ENCODE data around the gene LRP2BP. TPM values are rescaled to one million over a fixed set of nuclear protein-coding genes. Genes with fewer than 3 reads are reported as not detected.
A peak's percentile ranks its signal among the peaks of the same experiment; 100 is the strongest.

The LRP2BP gene
- total RNA-seq, 3 donors from 2014 or later (not counting 1 experiment from before 2014, with no cell fraction given): 1.7 to 2.4 (median 2.2) TPM

- H3K36me3 ChIP-seq (ENCODE audit: control insufficient read depth, insufficient read depth, low read length): peaks cover 11% of the 10 kb centered on the region
- no peaks in the 10 kb centered on the region for H3K36me3 Mint-ChIP-seq
- WGBS (ENCODE audit: insufficient coverage): 18% methylated on average over 38 of the region's 38 CpGs
- intact Hi-C loops (cut with micrococcal nuclease): loop anchor here (1.0 to 2.0 kb wide), 2 partner anchors 28 to 74 kb away; partner anchors contain the start of genes CCDC110 and UFSP2
- H3K4me1 ChIP-seq (ENCODE audit: control insufficient read depth, insufficient read depth, low read length): peaks cover 7% of the 10 kb centered on the region
- DNase-seq (no peak), ATAC-seq (no peak)
- no peaks in the 10 kb centered on the region for H3K9me3 Mint-ChIP-seq
- no peaks in the 10 kb centered on the region for H3K27me3 Mint-ChIP-seq (ENCODE audit: low read depth in 2 of 2)
- H3K4me3 ChIP-seq (ENCODE audit: low read length): peak within 1 kb of the TSS; percentile 96
- H3K4me1 Mint-ChIP-seq: peaks cover 25 to 26% of the 10 kb centered on the region in 2 donors
- TF ChIP-seq CTCF (IDR thresholded peaks at IDR 0.05): no peak
- H3K27ac ChIP-seq (ENCODE audit: low read length): peak within 1 kb of the TSS; percentile 99
- no peaks in the 10 kb centered on the region for H3K9me3 ChIP-seq (ENCODE audit: control insufficient read depth, insufficient read depth, low read length)
- H3K4me3 Mint-ChIP-seq: peak within 1 kb of the TSS; percentile 96
- H3K27me3 ChIP-seq (ENCODE audit: control insufficient read depth, insufficient read depth, low read length): no peaks in the 10 kb centered on the region
- peak within 1 kb of the TSS; percentile 94 to 97 for H3K27ac Mint-ChIP-seq
Measured at GRCh38 chr4:185396724-185397385, 1.1 kb upstream of the LRP2BP start, which contains the start of gene ANKRD37. ANKRD37 (plus strand) TSS chr4:185396841; CDS start chr4:185396924, 83 bp downstream.

- Histone ChIP-seq H3K36me3 (ENCODE audit: control insufficient read depth, insufficient read depth, low read length) (peaks cover 9% of the 10 kb centered on the region), H3K4me1 (ENCODE audit: control insufficient read depth, insufficient read depth, low read length) (peaks cover 7% of the 10 kb centered on the region), H3K27ac (ENCODE audit: low read length) (peak overlapping the region; percentile 99), H3K4me3 (ENCODE audit: low read length) (peak overlapping the region; percentile 96), H3K9me3 (ENCODE audit: control insufficient read depth, insufficient read depth, low read length) (no peaks in the 10 kb centered on the region), H3K27me3 (ENCODE audit: control insufficient read depth, insufficient read depth, low read length) (no peaks in the 10 kb centered on the region)
- no peak for TF ChIP-seq CTCF (IDR thresholded peaks at IDR 0.05)
- DNase-seq: peak; percentile 97 to 98
- under 1% methylated on average over 98 of the region's 98 CpGs for WGBS (ENCODE audit: insufficient coverage)
- H3K4me1 Mint-ChIP-seq: peaks cover 25 to 26% of the 10 kb centered on the region in 2 donors
- no peaks in the 10 kb centered on the region for H3K27me3 Mint-ChIP-seq (ENCODE audit: low read depth in 2 of 2)
- H3K4me3 Mint-ChIP-seq: peak overlapping the region; percentile 96
- H3K27ac Mint-ChIP-seq: peak overlapping the region; percentile 94 to 97
- no peaks in the 10 kb centered on the region for H3K36me3 Mint-ChIP-seq
- peak; percentile 89 to 98 (median 92) for ATAC-seq
- no peaks in the 10 kb centered on the region for H3K9me3 Mint-ChIP-seq
- intact Hi-C loops (cut with micrococcal nuclease): loop anchor here (1.0 to 2.0 kb wide), 3 partner anchors 29 to 192 kb away; partner anchors contain the start of genes CCDC110 and UFSP2
Measured at GRCh38 chr4:185395956-185396723, 416 bp upstream of the LRP2BP start.

DNA sequence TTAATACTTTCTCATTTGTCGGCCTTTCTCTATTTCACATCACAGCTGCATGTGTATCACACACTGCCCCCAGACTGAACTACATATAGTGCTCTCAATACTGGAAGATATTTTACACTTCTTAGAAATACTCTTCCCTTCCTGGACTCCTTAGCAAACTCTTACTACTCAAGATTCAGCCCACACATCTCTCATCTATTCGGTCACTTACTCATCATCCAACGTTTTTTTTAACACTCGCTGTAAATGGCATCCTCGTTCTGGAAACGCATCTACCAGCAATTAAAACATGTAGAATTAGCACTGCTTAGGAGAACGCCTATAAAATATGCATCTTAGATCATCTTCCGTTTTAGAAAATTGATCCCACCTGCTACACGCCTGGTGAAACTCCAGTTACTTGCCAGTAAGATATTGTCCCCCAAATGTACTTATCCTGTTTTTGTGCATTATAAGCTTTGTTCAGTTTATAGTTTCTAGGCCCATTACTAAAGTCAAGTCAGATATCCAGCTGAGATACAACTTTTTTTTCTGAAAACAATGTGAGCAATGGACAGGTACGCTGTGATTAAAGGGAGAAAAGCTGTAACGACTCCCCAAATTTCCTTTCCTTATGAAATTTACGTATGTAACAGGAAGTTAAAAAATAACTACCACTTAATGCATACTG is 1.0 kb downstream of the LRP2BP start:
- WGBS (ENCODE audit: insufficient coverage): 54% methylated on average over 9 of the region's 12 CpGs
- ATAC-seq (no peak), DNase-seq (peak in 1 of 2 donors; percentile 30)
- intact Hi-C loops (cut with micrococcal nuclease): loop anchor here (1.0 kb wide), 1 partner anchor 190 kb away; no protein-coding TSS in a partner anchor
- H3K27ac Mint-ChIP-seq: peak overlapping the region; percentile 94 to 97
- no peaks in the 10 kb centered on the region for H3K36me3 Mint-ChIP-seq
- H3K27me3 Mint-ChIP-seq (ENCODE audit: low read depth in 2 of 2): no peaks in the 10 kb centered on the region
- Histone ChIP-seq H3K4me3 (ENCODE audit: low read length) (peak overlapping the region; percentile 96), H3K4me1 (ENCODE audit: control insufficient read depth, insufficient read depth, low read length) (peaks cover 7% of the 10 kb centered on the region), H3K27ac (ENCODE audit: low read length) (peak overlapping the region; percentile 99), H3K9me3 (ENCODE audit: control insufficient read depth, insufficient read depth, low read length) (no peaks in the 10 kb centered on the region), H3K27me3 (ENCODE audit: control insufficient read depth, insufficient read depth, low read length) (no peaks in the 10 kb centered on the region), H3K36me3 (ENCODE audit: control insufficient read depth, insufficient read depth, low read length) (no peaks in the 10 kb centered on the region)
- peak overlapping the region; percentile 96 for H3K4me3 Mint-ChIP-seq
- H3K9me3 Mint-ChIP-seq: no peaks in the 10 kb centered on the region
- TF ChIP-seq CTCF (IDR thresholded peaks at IDR 0.05): no peak
- H3K4me1 Mint-ChIP-seq: peaks cover 25 to 26% of the 10 kb centered on the region in 2 donors

Data from natural killer cell (primary cell).